Esophagus muscularis mucosa (tissue), 3 donors: ENCODE results near the gene PDCD4.

Source experiments
- POLR2A ChIP-seq: fragments of 450-650 bp; IDR thresholded peaks from one replicate; pipeline ENCODE4 v1.6.1; 2017; ENCODE audit warnings: antibody characterized with exemption, moderate library complexity, mild to moderate bottlenecking, low read depth
- POLR2AphosphoS5 ChIP-seq, 2 donors: sonication (generic); formaldehyde crosslinking; IDR thresholded peaks; one replicate each; pipeline ENCODE4 v1.6.1; 2017; ENCODE audit warnings: antibody characterized with exemption in 2 of 2
- TF ChIP-seq, protein P1 (sequence below), 3 experiments: fragments of 200-600 bp in 2 of 3; fragments of 450-650 bp in 1 of 3; sonication (generic) in 2 of 3; IDR thresholded peaks; one replicate each; pipeline ENCODE4 v1.5.1; 2017 to 2019; ENCODE audit warnings: antibody characterized with exemption in 3 of 3, mild to moderate bottlenecking in 2 of 3, moderate library complexity in 1 of 3

DNA sequence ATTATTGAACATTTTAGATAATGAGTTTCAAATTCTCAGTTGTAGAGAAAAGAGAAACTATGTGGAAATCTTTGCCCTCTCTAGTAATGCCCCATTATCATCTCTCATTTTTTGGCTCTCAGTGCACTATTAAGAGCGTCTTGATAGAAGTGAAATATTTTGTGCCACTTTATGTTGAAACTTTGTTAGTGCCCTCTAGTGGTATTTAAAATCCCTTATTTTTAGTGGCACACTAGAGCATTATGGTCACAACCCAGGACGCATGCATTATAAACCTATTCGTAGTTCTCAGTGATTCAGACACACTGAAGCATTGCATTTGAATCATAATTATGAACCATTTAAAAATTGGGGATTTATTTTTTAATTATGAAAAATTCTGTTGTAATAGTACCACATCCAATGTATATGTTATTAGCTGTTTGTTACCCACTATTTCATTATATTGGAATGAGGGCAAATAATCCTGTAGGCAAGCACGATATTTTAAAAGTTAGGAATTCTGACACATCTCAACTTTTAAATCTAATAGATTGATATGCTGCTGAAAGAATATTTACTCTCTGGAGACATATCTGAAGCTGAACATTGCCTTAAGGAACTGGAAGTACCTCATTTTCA is 21.9 kb downstream of the PDCD4 start:
- TF ChIP-seq, protein P1, sequence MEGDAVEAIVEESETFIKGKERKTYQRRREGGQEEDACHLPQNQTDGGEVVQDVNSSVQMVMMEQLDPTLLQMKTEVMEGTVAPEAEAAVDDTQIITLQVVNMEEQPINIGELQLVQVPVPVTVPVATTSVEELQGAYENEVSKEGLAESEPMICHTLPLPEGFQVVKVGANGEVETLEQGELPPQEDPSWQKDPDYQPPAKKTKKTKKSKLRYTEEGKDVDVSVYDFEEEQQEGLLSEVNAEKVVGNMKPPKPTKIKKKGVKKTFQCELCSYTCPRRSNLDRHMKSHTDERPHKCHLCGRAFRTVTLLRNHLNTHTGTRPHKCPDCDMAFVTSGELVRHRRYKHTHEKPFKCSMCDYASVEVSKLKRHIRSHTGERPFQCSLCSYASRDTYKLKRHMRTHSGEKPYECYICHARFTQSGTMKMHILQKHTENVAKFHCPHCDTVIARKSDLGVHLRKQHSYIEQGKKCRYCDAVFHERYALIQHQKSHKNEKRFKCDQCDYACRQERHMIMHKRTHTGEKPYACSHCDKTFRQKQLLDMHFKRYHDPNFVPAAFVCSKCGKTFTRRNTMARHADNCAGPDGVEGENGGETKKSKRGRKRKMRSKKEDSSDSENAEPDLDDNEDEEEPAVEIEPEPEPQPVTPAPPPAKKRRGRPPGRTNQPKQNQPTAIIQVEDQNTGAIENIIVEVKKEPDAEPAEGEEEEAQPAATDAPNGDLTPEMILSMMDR (IDR thresholded peaks at IDR 0.05) = peak; percentile 61 to 72 (median 70)
- TF ChIP-seq POLR2A (no peak), POLR2AphosphoS5 (IDR thresholded peaks at IDR 0.05) (no peak)
